Ascending aorta (tissue), 2 donors: Measurements from ENCODE around the gene SURF1. TPM values are rescaled to one million over a fixed set of nuclear protein-coding genes. Genes with fewer than 3 reads are reported as not detected.

ENCODE experiments used
- DNase-seq, 2 donors: peaks; one replicate each; pipeline ENCODE4 v3.0.0-alpha.2; 2019; ENCODE audit warnings: low spot score in 2 of 2
- H3K27ac ChIP-seq, 2 donors: fragments of 200-600 bp; sonication (generic); one replicate each; pipeline ENCODE4 v1.5.1; 2016 to 2017; ENCODE audit warnings: mild to moderate bottlenecking in 1 of 2
- H3K27me3 ChIP-seq: fragments of 200-600 bp; sonication (generic); one replicate; pipeline ENCODE4 v1.5.1; 2017
- H3K36me3 ChIP-seq, 2 donors: fragments of 200-600 bp; sonication (generic); one replicate each; pipeline ENCODE4 v1.5.1; 2016
- H3K4me1 ChIP-seq, 2 donors: fragments of 200-600 bp; sonication (generic); one replicate each; pipeline ENCODE4 v1.5.1; 2016 to 2017; ENCODE audit warnings: mild to moderate bottlenecking in 1 of 2
- H3K4me3 ChIP-seq, 2 donors: fragments of 200-600 bp; sonication (generic); one replicate each; pipeline ENCODE4 v1.5.1; 2016 to 2017; ENCODE audit warnings: mild to moderate bottlenecking in 1 of 2
- H3K9me3 ChIP-seq, 2 donors: fragments of 200-600 bp; sonication (generic); one replicate each; pipeline ENCODE4 v1.5.1; 2016
- intact Hi-C: fragments of 100-400 bp; cut with DNase I; formaldehyde crosslinking; loops from one replicate; pipeline ENCODE4 v1.15.1; 2023
- total RNA-seq: library from RNA; depleted of rRNA; stranded (reverse); fragments of >200 nt; gene quantifications from one replicate; pipeline ENCODE4 v1.1.0, GENCODE V29; 2016
- TF ChIP-seq, protein P1 (sequence below), 3 experiments: fragments of 200-600 bp in 2 of 3; fragments of 450-650 bp in 1 of 3; sonication (generic) in 2 of 3; IDR thresholded peaks; one replicate each; pipeline ENCODE4 v1.5.1; 2016 to 2019; ENCODE audit warnings: antibody characterized with exemption in 3 of 3, mild to moderate bottlenecking in 1 of 3, moderate library complexity in 1 of 3

Gene SURF1
- total RNA-seq, 1 donor from 2014 or later, result 19.9 TPM

DNA sequence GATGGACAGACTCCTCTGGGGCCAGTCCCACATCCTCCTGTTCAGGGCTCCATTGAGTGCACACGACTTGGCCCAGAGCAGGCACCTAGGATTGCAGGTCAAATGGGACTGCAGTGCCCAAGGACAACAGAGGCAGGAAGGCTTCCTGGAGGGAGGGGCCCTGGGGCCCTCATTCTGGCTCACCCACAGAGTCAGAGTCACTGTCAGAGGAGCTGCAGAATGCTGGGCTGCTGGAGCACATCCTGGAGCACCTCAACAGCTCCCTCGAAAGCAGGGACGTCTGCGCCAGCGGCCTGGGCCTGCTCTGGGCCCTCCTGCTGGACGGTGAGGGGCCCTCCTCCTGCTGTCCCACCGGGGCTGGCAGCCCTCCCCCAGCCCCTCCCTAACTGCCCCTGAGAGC, 46.4 kb upstream of the SURF1 start:
- TF ChIP-seq, protein P1, sequence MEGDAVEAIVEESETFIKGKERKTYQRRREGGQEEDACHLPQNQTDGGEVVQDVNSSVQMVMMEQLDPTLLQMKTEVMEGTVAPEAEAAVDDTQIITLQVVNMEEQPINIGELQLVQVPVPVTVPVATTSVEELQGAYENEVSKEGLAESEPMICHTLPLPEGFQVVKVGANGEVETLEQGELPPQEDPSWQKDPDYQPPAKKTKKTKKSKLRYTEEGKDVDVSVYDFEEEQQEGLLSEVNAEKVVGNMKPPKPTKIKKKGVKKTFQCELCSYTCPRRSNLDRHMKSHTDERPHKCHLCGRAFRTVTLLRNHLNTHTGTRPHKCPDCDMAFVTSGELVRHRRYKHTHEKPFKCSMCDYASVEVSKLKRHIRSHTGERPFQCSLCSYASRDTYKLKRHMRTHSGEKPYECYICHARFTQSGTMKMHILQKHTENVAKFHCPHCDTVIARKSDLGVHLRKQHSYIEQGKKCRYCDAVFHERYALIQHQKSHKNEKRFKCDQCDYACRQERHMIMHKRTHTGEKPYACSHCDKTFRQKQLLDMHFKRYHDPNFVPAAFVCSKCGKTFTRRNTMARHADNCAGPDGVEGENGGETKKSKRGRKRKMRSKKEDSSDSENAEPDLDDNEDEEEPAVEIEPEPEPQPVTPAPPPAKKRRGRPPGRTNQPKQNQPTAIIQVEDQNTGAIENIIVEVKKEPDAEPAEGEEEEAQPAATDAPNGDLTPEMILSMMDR (IDR thresholded peaks at IDR 0.05), result no peak
- peaks cover 20 to 35% of the 10 kb centered on the region in 2 donors for H3K36me3 ChIP-seq
- no peaks in the 10 kb centered on the region for H3K27me3 ChIP-seq
- intact Hi-C loops, result no loop called here
- no peak overlapping the region for H3K27ac ChIP-seq
- no peaks in the 10 kb centered on the region for H3K4me1 ChIP-seq
- DNase-seq, result no peak
- H3K9me3 ChIP-seq, result no peaks in the 10 kb centered on the region
- no peak overlapping the region for H3K4me3 ChIP-seq

DNA sequence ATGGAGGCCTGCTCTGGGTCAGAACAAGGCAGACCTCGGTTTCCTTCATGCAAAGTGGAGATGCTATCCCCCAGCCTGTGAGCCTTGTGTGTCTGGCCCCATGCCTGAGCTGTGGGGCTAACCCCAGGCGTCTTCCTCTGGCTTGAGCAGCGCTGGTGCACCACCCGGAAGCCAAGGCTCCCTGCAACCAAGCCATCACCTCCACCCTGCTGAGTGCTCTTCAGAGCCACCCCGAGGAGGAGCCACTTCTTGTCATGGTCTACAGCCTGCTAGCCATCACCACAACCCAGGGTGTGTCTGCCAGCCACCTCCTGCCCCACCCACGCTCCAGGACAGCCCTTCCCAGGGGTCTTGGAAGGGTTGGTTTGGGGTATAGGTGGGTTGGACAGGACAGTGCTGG, 45.3 kb upstream of the SURF1 start:
- H3K27me3 ChIP-seq, result no peaks in the 10 kb centered on the region
- H3K4me3 ChIP-seq, result no peak overlapping the region
- no peak overlapping the region for H3K27ac ChIP-seq
- H3K36me3 ChIP-seq, result peaks cover 15 to 24% of the 10 kb centered on the region in 2 donors
- intact Hi-C loops, result no loop called here
- DNase-seq, result no peak
- no peaks in the 10 kb centered on the region for H3K4me1 ChIP-seq
- no peaks in the 10 kb centered on the region for H3K9me3 ChIP-seq
- TF ChIP-seq, protein P1 (IDR thresholded peaks at IDR 0.05), result no peak

DNA sequence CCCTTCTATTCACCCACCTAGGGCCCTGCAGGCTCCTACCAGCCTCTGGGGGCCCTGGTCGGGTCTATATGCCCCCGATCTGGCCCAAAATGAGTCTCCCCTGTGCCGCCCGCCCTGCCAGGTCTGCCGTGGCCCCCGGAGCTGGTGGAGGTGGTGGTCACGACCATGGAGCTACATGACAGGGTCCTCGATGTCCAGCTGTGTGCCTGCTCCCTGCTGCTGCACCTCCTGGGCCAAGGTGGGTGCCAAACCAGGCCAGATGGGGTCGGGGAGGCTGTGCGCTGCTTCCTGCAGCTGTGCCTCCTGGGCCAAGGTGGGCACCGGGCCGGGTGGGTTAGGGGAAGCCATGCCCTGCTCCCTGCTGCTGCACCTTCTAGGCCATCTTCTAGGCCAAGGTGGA, 44.0 kb upstream of the SURF1 start:
- Histone ChIP-seq H3K27ac (no peak overlapping the region), H3K4me3 (no peak overlapping the region), H3K4me1 (no peaks in the 10 kb centered on the region), H3K27me3 (no peaks in the 10 kb centered on the region), H3K9me3 (no peaks in the 10 kb centered on the region), H3K36me3 (peaks cover 3 to 14% of the 10 kb centered on the region in 2 donors)
- no peak for DNase-seq
- intact Hi-C loops, result no loop called here
- TF ChIP-seq, protein P1 (IDR thresholded peaks at IDR 0.05), result no peak

GRCh38 chr9:133397895-133398294, 41.6 kb upstream of the SURF1 start:
- H3K36me3 ChIP-seq, result peaks cover 0 to 3% of the 10 kb centered on the region in 2 donors
- no peak overlapping the region for H3K27ac ChIP-seq
- H3K27me3 ChIP-seq, result no peaks in the 10 kb centered on the region
- intact Hi-C loops, result no loop called here
- H3K4me1 ChIP-seq, result no peaks in the 10 kb centered on the region
- no peaks in the 10 kb centered on the region for H3K9me3 ChIP-seq
- no peak overlapping the region for H3K4me3 ChIP-seq
- TF ChIP-seq, protein P1 (IDR thresholded peaks at IDR 0.05), result no peak
- DNase-seq, result no peak

DNA sequence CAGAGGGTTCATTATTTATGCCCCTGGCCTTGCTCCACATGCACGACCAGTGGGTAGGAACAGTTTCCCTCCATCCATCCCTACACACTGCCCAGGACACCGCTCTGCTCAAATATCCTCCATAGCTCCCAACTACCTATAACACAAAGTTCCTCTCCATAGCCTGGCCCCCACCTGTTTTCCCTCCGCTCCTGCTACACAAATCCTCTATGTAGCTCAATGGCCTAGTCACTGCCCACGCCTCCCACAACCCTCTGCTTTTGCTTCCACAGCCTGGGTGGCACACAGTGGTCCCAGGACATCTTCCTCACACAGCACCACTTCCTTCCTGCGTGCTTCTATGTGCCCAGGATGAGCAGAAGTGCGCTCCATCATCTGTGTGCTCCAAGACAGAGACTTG, 41.1 kb upstream of the SURF1 start:
- Histone ChIP-seq H3K9me3 (no peaks in the 10 kb centered on the region), H3K4me3 (no peak overlapping the region), H3K36me3 (peaks cover 0 to 3% of the 10 kb centered on the region in 2 donors), H3K4me1 (no peaks in the 10 kb centered on the region), H3K27ac (no peak overlapping the region), H3K27me3 (no peaks in the 10 kb centered on the region)
- intact Hi-C loops, result no loop called here
- TF ChIP-seq, protein P1 (IDR thresholded peaks at IDR 0.05), result no peak
- no peak for DNase-seq

DNA sequence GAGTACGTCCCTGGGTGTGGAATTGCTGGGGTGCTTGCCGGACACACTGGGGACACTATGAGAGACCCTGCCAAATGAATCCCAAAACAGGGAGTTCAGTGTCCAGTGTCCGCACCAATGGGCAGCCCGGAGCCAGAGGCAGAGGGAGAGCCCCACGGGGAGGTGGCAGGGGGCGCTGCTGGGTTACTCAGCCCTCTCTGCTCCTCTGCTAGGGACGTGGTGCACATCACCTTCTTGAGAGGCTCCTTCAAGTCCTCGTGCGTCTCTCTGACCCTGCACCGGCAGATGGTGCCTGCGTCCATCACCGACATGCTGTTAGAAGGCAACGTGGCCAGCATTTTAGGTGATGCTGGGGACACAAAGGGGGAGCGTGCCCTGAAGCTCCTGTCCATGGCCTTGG, 40.7 kb upstream of the SURF1 start:
- DNase-seq, result no peak
- Histone ChIP-seq H3K4me1 (no peaks in the 10 kb centered on the region), H3K27me3 (no peaks in the 10 kb centered on the region), H3K9me3 (no peaks in the 10 kb centered on the region), H3K4me3 (no peak overlapping the region), H3K36me3 (peaks cover 0 to 3% of the 10 kb centered on the region in 2 donors), H3K27ac (no peak overlapping the region)
- intact Hi-C loops, result no loop called here
- TF ChIP-seq, protein P1 (IDR thresholded peaks at IDR 0.05), result no peak
